ENCODE measurements around the gene MCM9. TPM values are rescaled to one million over a fixed set of nuclear protein-coding genes. Genes with fewer than 3 reads are reported as not detected.

MCM9 gene
- total RNA-seq, 2 donors from 2014 or later = 9.9 to 33.9 TPM

DNA sequence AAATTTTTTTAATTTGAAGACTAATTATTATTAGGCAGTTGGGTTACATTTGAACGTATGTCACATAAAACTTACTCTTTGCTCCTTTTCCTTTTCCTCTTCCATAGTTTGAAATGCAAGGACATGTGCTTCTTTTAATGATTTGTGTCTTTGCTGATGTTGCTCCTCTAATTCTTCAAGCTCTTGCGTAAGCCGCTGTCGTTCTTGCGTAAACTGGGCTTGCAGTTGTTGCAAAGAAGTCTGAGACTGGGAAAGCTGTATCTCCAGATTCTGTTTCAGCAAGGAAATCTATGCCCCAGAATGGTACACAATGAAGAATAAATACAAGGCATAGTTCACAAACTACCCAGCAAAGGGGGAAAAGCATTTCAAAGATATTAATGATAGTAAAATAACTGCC, 45.1 kb upstream of the MCM9 start:
- no peaks in the 10 kb centered on the region for H3K27me3 ChIP-seq
- no peaks in the 10 kb centered on the region for H3K9me3 ChIP-seq
- TF ChIP-seq, protein P1, sequence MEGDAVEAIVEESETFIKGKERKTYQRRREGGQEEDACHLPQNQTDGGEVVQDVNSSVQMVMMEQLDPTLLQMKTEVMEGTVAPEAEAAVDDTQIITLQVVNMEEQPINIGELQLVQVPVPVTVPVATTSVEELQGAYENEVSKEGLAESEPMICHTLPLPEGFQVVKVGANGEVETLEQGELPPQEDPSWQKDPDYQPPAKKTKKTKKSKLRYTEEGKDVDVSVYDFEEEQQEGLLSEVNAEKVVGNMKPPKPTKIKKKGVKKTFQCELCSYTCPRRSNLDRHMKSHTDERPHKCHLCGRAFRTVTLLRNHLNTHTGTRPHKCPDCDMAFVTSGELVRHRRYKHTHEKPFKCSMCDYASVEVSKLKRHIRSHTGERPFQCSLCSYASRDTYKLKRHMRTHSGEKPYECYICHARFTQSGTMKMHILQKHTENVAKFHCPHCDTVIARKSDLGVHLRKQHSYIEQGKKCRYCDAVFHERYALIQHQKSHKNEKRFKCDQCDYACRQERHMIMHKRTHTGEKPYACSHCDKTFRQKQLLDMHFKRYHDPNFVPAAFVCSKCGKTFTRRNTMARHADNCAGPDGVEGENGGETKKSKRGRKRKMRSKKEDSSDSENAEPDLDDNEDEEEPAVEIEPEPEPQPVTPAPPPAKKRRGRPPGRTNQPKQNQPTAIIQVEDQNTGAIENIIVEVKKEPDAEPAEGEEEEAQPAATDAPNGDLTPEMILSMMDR (IDR thresholded peaks at IDR 0.05) = no peak
- TF ChIP-seq POLR2A (IDR thresholded peaks at IDR 0.05) = no peak
- DNase-seq (peak in 1 of 4 donors; percentile 16), ATAC-seq (no peak)
- H3K4me3 ChIP-seq = no peak overlapping the region
- no peaks in the 10 kb centered on the region for H3K36me3 ChIP-seq (replicated peaks in 1 of 2; ENCODE audit: insufficient read depth in 1 of 2, low read depth in 2 of 2)
- intact Hi-C loops (cut with DNase I) = no loop called here
- H3K4me1 ChIP-seq = no peaks in the 10 kb centered on the region
- WGBS, 2 donors = 84 to 90% methylated on average over 5 of the region's 5 CpGs
- H3K27ac ChIP-seq = no peak overlapping the region

DNA sequence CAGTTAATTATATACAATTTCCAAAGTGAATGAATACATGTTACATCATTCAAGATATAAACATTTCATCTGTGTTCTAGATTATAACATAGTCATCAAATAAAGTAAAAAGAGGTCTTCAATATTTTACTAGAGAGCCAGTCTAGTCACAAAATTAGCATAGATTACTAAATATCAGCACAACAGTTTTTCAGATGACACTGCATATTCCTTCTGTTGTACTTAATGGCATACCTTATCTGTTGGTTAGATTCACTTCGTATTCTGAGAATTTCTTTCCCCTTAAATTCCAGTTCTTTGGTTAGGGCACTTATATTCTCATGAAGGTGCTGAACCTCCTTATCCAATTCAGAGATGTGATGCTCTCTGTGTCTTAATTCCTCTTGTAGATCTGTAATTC, 39.8 kb upstream of the MCM9 start:
- 56 to 87% methylated on average over 1 of the region's 1 CpG for WGBS, 2 donors
- Histone ChIP-seq H3K9me3 (no peaks in the 10 kb centered on the region), H3K27me3 (no peaks in the 10 kb centered on the region), H3K4me3 (no peak overlapping the region), H3K36me3 (replicated peaks in 1 of 2; ENCODE audit: insufficient read depth in 1 of 2, low read depth in 2 of 2) (no peaks in the 10 kb centered on the region), H3K27ac (no peak overlapping the region), H3K4me1 (no peaks in the 10 kb centered on the region)
- ATAC-seq (no peak), DNase-seq (no peak)
- intact Hi-C loops (cut with DNase I) = loop anchor here (10.0 kb wide), 1 partner anchor 130 kb away; no protein-coding TSS in a partner anchor
- TF ChIP-seq POLR2A (IDR thresholded peaks at IDR 0.05) = no peak
- TF ChIP-seq, protein P1 (IDR thresholded peaks at IDR 0.05) = no peak

DNA sequence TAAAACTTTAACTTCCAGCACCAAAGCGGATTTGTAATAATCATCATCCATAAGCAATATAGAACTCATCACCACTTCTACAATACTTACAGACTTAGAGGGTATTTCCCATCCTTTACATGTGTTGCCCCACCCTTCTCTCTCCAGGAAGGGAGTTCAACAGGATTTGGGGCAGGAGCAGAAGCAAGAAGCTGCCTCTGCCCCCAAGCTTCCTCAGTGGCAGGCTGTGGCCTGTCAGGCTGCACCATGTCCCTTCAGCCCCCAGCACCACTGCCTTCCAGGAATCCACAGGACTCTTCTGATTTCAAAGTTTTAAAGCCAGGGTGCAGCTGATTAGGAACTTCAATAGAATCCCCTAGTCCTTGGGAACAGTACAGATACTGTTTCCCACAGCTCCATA, 36.7 kb upstream of the MCM9 start:
- no peak overlapping the region for H3K27ac ChIP-seq
- intact Hi-C loops (cut with DNase I) = loop anchor here (10.0 kb wide), 1 partner anchor 133 kb away; no protein-coding TSS in a partner anchor
- H3K4me1 ChIP-seq = no peaks in the 10 kb centered on the region
- no peaks in the 10 kb centered on the region for H3K9me3 ChIP-seq
- H3K36me3 ChIP-seq (replicated peaks in 1 of 2; ENCODE audit: insufficient read depth in 1 of 2, low read depth in 2 of 2) = no peaks in the 10 kb centered on the region
- 90 to 95% methylated on average over 1 of the region's 1 CpG for WGBS, 2 donors
- no peak for ATAC-seq
- no peaks in the 10 kb centered on the region for H3K27me3 ChIP-seq
- H3K4me3 ChIP-seq = no peak overlapping the region
- no peak for DNase-seq
- TF ChIP-seq, protein P1 (IDR thresholded peaks at IDR 0.05) = no peak
- no peak for TF ChIP-seq POLR2A (IDR thresholded peaks at IDR 0.05)

DNA sequence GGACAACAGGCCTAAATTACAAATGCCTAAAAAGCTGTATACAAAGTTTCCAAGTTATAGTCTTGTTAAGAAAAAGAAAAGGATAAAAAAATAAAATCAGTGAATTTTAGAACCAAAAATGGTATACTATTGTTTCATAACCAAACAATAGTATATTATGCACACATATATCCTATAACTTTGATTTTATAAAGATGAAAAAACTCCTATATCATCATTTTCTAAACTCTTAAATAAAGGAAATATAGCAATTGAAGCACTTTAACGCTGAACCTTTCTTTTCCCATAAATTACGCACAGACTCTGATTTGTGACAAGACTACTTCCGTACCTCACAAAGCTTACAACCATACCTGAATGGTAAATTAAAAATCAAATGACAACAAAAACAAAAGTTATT, 35.9 kb upstream of the MCM9 start:
- H3K9me3 ChIP-seq = no peaks in the 10 kb centered on the region
- WGBS, 2 donors = 95% methylated on average over 3 of the region's 3 CpGs
- TF ChIP-seq, protein P1 (IDR thresholded peaks at IDR 0.05) = no peak
- no peak for TF ChIP-seq POLR2A (IDR thresholded peaks at IDR 0.05)
- no peaks in the 10 kb centered on the region for H3K4me1 ChIP-seq
- H3K27me3 ChIP-seq = no peaks in the 10 kb centered on the region
- intact Hi-C loops (cut with DNase I) = loop anchor here (10.0 kb wide), 1 partner anchor 134 kb away; no protein-coding TSS in a partner anchor
- DNase-seq = no peak
- ATAC-seq = no peak
- no peak overlapping the region for H3K4me3 ChIP-seq
- H3K27ac ChIP-seq = no peak overlapping the region
- no peaks in the 10 kb centered on the region for H3K36me3 ChIP-seq (replicated peaks in 1 of 2; ENCODE audit: insufficient read depth in 1 of 2, low read depth in 2 of 2)

DNA sequence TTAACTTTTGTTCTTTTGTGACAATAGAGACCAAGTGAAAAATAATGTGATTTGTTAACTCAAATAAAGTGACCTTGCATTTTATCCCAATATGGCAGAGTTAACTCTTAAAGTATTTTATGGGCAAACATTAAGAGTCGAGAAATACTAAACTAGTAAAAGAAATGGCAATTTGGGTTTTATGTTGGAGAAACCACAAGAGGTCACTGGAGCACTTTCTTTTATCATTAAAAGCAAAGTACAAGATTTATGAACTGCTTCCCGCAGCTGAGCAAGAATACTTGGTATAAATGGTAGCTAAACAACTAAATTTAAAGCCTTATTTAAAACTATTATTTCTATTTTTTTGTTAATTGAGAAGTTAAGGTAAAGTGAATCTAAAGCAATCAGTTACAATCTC, 33.5 kb upstream of the MCM9 start:
- Histone ChIP-seq H3K27me3 (no peaks in the 10 kb centered on the region), H3K9me3 (no peaks in the 10 kb centered on the region), H3K36me3 (replicated peaks in 1 of 2; ENCODE audit: insufficient read depth in 1 of 2, low read depth in 2 of 2) (no peaks in the 10 kb centered on the region), H3K27ac (no peak overlapping the region), H3K4me1 (no peaks in the 10 kb centered on the region), H3K4me3 (no peak overlapping the region)
- ATAC-seq (no peak), DNase-seq (no peak)
- TF ChIP-seq, protein P1 (IDR thresholded peaks at IDR 0.05) = peak in 5 of 7 experiments; percentile 39 to 55 (median 52)
- TF ChIP-seq POLR2A (IDR thresholded peaks at IDR 0.05) = no peak
- intact Hi-C loops (cut with DNase I) = no loop called here
- WGBS, 2 donors = 18 to 21% methylated on average over 2 of the region's 2 CpGs

Measured in body of pancreas (tissue), 4 donors.